ENCODE measurements around the gene GJB4.
"Not testable (repeated sequence)": the region's sequence is repeated elsewhere in the genome, so short reads cannot be mapped to it uniquely, and the experiment has no call there.

The GJB4 gene

GRCh38 chr1:34721241-34721640 is 38.3 kb upstream of the GJB4 start:
- TF ChIP-seq CTCF (conservative IDR thresholded peaks at IDR 0.05; ENCODE audit: low read length): no peak
- no peak overlapping the region for H3K4me3 ChIP-seq (ENCODE audit: low read length)
- DNase-seq (ENCODE audit: low read depth): no peak

- no peak for DNase-seq (ENCODE audit: low read depth)
- no peak for TF ChIP-seq CTCF (conservative IDR thresholded peaks at IDR 0.05; ENCODE audit: low read length)
- no peak overlapping the region for H3K4me3 ChIP-seq (ENCODE audit: low read length)
Measured at GRCh38 chr1:34721646-34722355, 37.7 kb upstream of the GJB4 start.

- TF ChIP-seq CTCF (conservative IDR thresholded peaks at IDR 0.05; ENCODE audit: low read length): no peak
- DNase-seq (ENCODE audit: low read depth): no peak
- H3K4me3 ChIP-seq (ENCODE audit: low read length): no peak overlapping the region
Measured at GRCh38 chr1:34726861-34727260, 32.7 kb upstream of the GJB4 start.

- no peak for DNase-seq (ENCODE audit: low read depth)
- TF ChIP-seq CTCF (conservative IDR thresholded peaks at IDR 0.05; ENCODE audit: low read length): no peak
- no peak overlapping the region for H3K4me3 ChIP-seq (ENCODE audit: low read length)
Measured at GRCh38 chr1:34730485-34730884, 29.1 kb upstream of the GJB4 start.

GRCh38 chr1:34732831-34733230 is 26.7 kb upstream of the GJB4 start:
- not testable (repeated sequence) for DNase-seq (ENCODE audit: low read depth); H3K4me3 ChIP-seq (ENCODE audit: low read length)

GRCh38 chr1:34736692-34737091 is 22.8 kb upstream of the GJB4 start:
- TF ChIP-seq CTCF (conservative IDR thresholded peaks at IDR 0.05; ENCODE audit: low read length): no peak
- DNase-seq (ENCODE audit: low read depth): no peak
- no peak overlapping the region for H3K4me3 ChIP-seq (ENCODE audit: low read length)

- not testable (repeated sequence) for DNase-seq (ENCODE audit: low read depth); H3K4me3 ChIP-seq (ENCODE audit: low read length)
Measured at GRCh38 chr1:34737236-34737635, 22.3 kb upstream of the GJB4 start.

GRCh38 chr1:34739613-34740012 is 19.9 kb upstream of the GJB4 start:
- DNase-seq (ENCODE audit: low read depth): no peak
- no peak overlapping the region for H3K4me3 ChIP-seq (ENCODE audit: low read length)
- no peak for TF ChIP-seq CTCF (conservative IDR thresholded peaks at IDR 0.05; ENCODE audit: low read length)

All from AG10803 (cell line).